GM10847 (cell line): Measurements from ENCODE around the gene AFF3.

Source experiments
- POLR2A ChIP-seq: IDR thresholded peaks from 2 replicates; pipeline ENCODE4 v1.6.1; 2011; ENCODE audit not compliant: insufficient read length; ENCODE audit errors: extremely low read depth

The AFF3 gene

GRCh38 chr2:99722476-99722875 is 419.9 kb downstream of the AFF3 start:
- no peak for TF ChIP-seq POLR2A

GRCh38 chr2:99719102-99719501 is 423.3 kb downstream of the AFF3 start:
- no peak for TF ChIP-seq POLR2A

- TF ChIP-seq POLR2A: no peak
Measured at GRCh38 chr2:99715956-99716355, 426.4 kb downstream of the AFF3 start.

GRCh38 chr2:99714349-99714748 is 428.0 kb downstream of the AFF3 start:
- TF ChIP-seq POLR2A: no peak

GRCh38 chr2:99711144-99711543 is 431.2 kb downstream of the AFF3 start:
- TF ChIP-seq POLR2A: no peak

GRCh38 chr2:99710721-99711120 is 431.7 kb downstream of the AFF3 start:
- TF ChIP-seq POLR2A: no peak

GRCh38 chr2:99709229-99709628 is 433.2 kb downstream of the AFF3 start:
- no peak for TF ChIP-seq POLR2A

GRCh38 chr2:99708231-99708630 is 434.2 kb downstream of the AFF3 start:
- TF ChIP-seq POLR2A: no peak

GRCh38 chr2:99707592-99707991 is 434.8 kb downstream of the AFF3 start:
- TF ChIP-seq POLR2A: no peak

- TF ChIP-seq POLR2A: no peak
Measured at GRCh38 chr2:99706735-99707134, 435.7 kb downstream of the AFF3 start.

- no peak for TF ChIP-seq POLR2A
Measured at GRCh38 chr2:99701503-99701902, 440.9 kb downstream of the AFF3 start.

- no peak for TF ChIP-seq POLR2A
Measured at GRCh38 chr2:99700482-99701398, 441.6 kb downstream of the AFF3 start.

- no peak for TF ChIP-seq POLR2A
Measured at GRCh38 chr2:99698896-99699295, 443.5 kb downstream of the AFF3 start.

GRCh38 chr2:99697811-99698568 is 444.4 kb downstream of the AFF3 start:
- TF ChIP-seq POLR2A: no peak

GRCh38 chr2:99695944-99696253 is 446.5 kb downstream of the AFF3 start:
- TF ChIP-seq POLR2A: no peak
